Measurements from ENCODE around the gene TRAF3. TPM values are rescaled to one million over a fixed set of nuclear protein-coding genes. Genes with fewer than 3 reads are reported as not detected.

Gene TRAF3
- total RNA-seq, 1 donor from 2014 or later: 12.8 TPM

DNA sequence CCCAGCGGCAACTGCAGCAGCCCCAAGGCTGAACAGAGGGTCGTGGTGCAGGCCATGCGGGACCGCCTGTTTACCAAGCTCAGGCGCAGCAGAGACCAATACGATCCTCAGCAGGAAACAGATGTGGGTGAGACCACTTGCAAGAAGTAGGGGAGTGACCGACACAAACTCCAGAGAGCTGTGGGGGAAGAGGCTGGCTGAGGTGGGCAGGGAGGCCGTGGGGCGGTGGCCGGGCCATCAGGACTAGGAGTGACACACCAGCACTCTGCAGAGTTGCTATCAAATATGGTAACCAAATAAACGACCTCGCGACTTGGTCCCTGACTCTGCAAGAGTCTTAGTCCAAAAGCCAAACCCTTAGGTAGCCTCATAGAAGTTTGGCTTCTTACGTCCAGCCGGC lies 175.9 kb downstream of the TRAF3 start:
- DNase-seq (ENCODE audit: low read depth in 2 of 2): no peak

DNA sequence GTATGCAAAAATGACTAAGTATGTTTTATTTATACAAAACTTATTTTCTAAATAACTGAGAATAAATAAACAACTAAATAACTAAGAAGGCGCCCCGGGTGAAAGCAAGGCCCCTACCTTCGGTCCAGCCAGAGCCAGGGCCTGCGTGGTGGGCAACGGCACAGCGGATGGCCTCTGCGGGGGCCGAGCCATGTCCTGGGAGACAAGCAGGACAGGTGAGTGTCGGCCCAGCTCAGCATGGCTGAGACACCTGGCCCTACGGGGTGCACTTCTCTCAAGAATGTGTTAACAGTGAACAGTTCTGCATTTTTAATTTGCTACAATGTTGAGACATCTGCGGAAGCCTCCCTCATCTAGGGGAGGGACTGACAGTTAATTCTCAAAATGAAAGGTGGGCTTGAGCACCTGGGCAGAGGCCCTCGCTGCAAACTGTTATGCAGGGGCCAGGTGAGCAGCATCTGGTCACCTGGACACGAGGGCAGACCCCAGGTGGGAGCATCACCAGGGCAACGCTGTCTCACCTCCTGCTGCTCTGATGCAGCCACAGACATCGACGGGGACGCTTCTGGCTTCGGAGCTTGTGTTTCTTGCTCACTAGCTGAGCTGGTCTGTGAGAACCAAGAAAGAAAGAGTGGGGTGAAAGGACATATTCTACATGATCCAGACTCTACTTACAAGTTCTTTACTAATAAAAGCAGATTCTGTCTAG lies 177.0 kb downstream of the TRAF3 start:
- no peak for DNase-seq (ENCODE audit: low read depth in 2 of 2)

DNA sequence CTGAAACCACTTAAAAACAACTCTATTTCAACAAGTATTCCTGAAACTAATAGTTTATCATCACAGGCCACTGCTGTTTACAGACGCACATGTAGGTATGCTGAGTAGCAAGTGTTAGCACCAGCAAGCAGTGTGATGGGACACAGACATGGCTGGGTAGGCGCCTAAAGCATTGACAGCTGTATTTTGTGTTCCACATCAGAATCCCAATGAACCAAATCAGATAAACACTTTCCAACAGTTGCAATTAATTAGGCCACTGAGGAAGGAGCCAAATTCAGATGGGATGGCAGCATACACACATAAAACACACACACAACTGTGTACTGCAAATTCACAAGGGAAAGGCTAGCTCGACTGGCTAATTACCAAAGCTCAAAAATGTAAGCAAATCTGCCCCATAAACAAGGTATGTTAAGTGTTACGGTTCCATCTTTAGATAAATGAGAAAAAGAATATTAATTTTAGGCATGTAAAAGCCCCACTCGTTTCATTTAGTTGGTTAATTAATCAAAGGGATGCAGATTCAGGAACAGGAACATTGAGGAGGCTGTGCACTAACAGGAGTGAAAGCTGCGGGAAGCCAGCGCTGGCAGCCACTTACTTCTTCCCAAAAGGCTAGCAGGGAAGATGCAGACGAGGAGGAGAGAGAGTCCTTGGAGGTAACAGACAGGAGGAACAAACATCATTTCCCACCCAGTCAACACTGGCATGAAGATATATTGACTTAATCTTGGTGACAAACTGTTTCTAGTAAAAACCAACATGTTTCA lies 178.6 kb downstream of the TRAF3 start:
- no peak for DNase-seq (ENCODE audit: low read depth in 2 of 2)

DNA sequence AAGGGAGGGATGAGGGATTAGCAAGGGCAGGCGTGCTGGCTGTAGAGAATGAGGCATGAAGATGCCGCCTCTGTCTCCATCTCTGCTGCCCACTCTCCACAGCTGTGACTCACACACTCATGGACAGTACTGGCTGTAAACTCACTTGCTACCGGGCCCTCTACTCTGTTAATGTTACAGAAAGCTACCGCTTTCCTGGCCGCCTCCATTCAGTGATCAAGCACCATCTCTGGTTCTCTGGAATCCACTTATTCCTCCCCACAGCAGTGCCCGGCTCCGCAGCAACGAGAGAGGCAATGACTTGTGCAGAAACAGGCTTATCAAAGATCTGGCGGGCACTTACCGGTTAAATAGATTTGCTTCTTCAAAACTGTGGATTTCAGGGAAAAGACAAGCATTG lies 180.0 kb downstream of the TRAF3 start:
- DNase-seq (ENCODE audit: low read depth in 2 of 2): no peak

DNA sequence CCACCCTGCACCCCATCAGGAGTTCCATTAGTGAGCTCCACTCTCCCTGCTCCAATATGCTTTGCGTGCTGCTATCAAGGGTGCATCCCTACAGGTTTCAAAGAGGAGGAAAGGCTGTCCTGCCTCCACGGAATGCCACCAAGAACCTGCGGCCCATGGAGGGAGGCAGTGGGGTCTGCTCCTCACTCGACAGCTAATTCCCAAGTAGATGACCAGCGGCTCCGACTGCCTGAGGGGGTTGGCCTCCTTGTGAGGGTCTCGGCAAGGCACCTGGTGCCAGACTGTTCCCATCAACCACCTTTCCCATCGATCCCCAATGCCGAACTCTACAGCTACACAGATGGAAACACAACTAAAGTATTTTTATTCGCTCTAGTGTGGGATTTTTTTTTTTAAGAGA lies 181.2 kb downstream of the TRAF3 start:
- no peak for DNase-seq (ENCODE audit: low read depth in 2 of 2)

Other genes with a start within 250 kb of the TRAF3 start
- 11.4 and 12.4 TPM in 2 replicates for gene RCOR1, start 184.8 kb upstream of the TRAF3 start, total RNA-seq
- 0.13 TPM in 2 replicates for gene AMN, start 145.2 kb downstream of the TRAF3 start, total RNA-seq

All from dermis microvascular lymphatic vessel endothelial cell (primary cell).